Small intestine (tissue), 7 donors: Measurements from ENCODE around the gene TOM1. TPM values are rescaled to one million over a fixed set of nuclear protein-coding genes. Genes with fewer than 3 reads are reported as not detected.

Experiments used
- DNase-seq, 2 donors: peaks; one replicate each; pipeline versions ENCODE4 v3.0.0 to v3.0.0-alpha.2; 2013
- FAIRE-seq: peaks from 2 replicates; lab custom pipeline; 2012; peaks lifted over from hg19 to GRCh38; lab: Jason Lieb, UNC
- H3K27ac ChIP-seq, 3 donors: one replicate each; pipeline ENCODE4 v1.5.1; 2013; ENCODE audit warnings: low read length in 2 of 3, mild to moderate bottlenecking in 2 of 3, control low read depth in 1 of 3, inconsistent platforms in 1 of 3, low read depth in 1 of 3, moderate library complexity in 1 of 3
- H3K27me3 ChIP-seq, 3 donors: one replicate each; pipeline ENCODE4 v1.6.1; 2013; ENCODE audit warnings: low read length in 3 of 3, inconsistent platforms in 1 of 3; ENCODE audit not compliant: control insufficient read depth in 3 of 3, insufficient read depth in 3 of 3
- H3K36me3 ChIP-seq, 3 donors: one replicate each; pipeline ENCODE4 v1.6.1; 2013; ENCODE audit warnings: low read length in 3 of 3, inconsistent platforms in 1 of 3, low read depth in 1 of 3, mild to moderate bottlenecking in 1 of 3, moderate library complexity in 1 of 3; ENCODE audit not compliant: control insufficient read depth in 3 of 3, insufficient read depth in 2 of 3
- H3K4me1 ChIP-seq, 3 donors: one replicate each; pipeline ENCODE4 v1.6.1; 2013; ENCODE audit warnings: low read length in 2 of 3, inconsistent platforms in 1 of 3, low read depth in 1 of 3, mild to moderate bottlenecking in 1 of 3, moderate library complexity in 1 of 3; ENCODE audit not compliant: control insufficient read depth in 3 of 3, insufficient read depth in 2 of 3
- H3K4me3 ChIP-seq, 3 donors: one replicate each; pipeline ENCODE4 v1.5.1; 2013; ENCODE audit warnings: low read length in 3 of 3, control low read depth in 1 of 3, inconsistent platforms in 1 of 3, low read depth in 1 of 3, mild to moderate bottlenecking in 1 of 3, moderate library complexity in 1 of 3
- H3K9me3 ChIP-seq, 2 donors: one replicate each; pipeline ENCODE4 v1.6.1; 2013; ENCODE audit warnings: low read depth in 1 of 2, low read length in 1 of 2; ENCODE audit not compliant: control insufficient read depth in 2 of 2, insufficient read depth in 1 of 2
- WGBS, 3 donors: extraction: QIAGEN DNeasy Blood & Tissue Kit; methylation state at CpG; one replicate each; pipeline ENCODE4 v1.1.7; 2013; 5-methylcytosine and 5-hydroxymethylcytosine counted together
- polyA plus RNA-seq, 4 donors: library from polyadenylated mRNA; stranded (reverse) in 3 of 4; unstranded in 1 of 4; fragments of 200-250 nt in 3 of 4; fragments of 120-200 nt in 1 of 4; gene quantifications; one replicate each; pipeline versions ENCODE4 v1.2.1 to v1.2.3, GENCODE V29; 2013
- donor health status: healthy with polysubstance abuse.
- donor health status: control.
- donor health status: control.
- donor health status: Bipolar disorder and iron deficiency.
- donor health status: healthy.

Gene TOM1
- polyA plus RNA-seq, 4 donors, result 46.6 to 112 (median 91.0) TPM

- no peaks in the 10 kb centered on the region for H3K27me3 ChIP-seq
- peaks cover 2 to 93% (median 25%) of the 10 kb centered on the region in 3 donors for H3K36me3 ChIP-seq
- H3K27ac ChIP-seq, result no peak overlapping the region
- no peaks in the 10 kb centered on the region for H3K4me1 ChIP-seq
- H3K9me3 ChIP-seq, result no peaks in the 10 kb centered on the region
- WGBS, 3 donors, result 90% methylated on average over 19 of the region's 19 CpGs
- no peak for DNase-seq
- no peak for FAIRE-seq
- H3K4me3 ChIP-seq, result no peak overlapping the region
These were observed 41.6 kb downstream of the TOM1 start for GRCh38 chr22:35341090-35341874.

DNA sequence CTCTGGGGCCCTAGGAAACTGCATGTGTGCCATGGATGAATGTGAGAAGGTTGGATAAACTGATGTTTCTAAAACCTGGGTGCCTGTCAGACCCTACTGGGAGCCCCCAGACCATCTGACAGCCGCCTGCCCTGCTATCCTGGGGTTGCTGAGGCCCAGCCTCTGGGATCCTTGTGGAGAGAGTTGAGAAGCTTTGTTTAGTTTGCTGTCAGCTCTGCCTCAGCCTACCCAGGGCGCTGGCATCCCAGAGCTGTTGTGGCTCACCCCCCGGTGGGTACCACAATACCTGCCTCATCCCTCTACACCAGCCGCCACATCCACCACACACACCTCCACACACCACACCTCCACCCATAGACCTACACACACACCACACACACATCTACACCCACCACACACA, 42.7 kb downstream of the TOM1 start:
- Histone ChIP-seq H3K4me1 (no peaks in the 10 kb centered on the region), H3K9me3 (no peaks in the 10 kb centered on the region), H3K27ac (no peak overlapping the region), H3K4me3 (no peak overlapping the region), H3K36me3 (peaks cover 4 to 94% (median 25%) of the 10 kb centered on the region in 3 donors), H3K27me3 (no peaks in the 10 kb centered on the region)
- 95 to 100% (median 95%) methylated on average over 3 to 4 of the region's 4 CpGs for WGBS, 3 donors
- DNase-seq, result no peak
- FAIRE-seq, result no peak

- 97 to 98% (median 98%) methylated on average over 24 to 26 of the region's 26 CpGs for WGBS, 3 donors
- H3K4me3 ChIP-seq, result no peak overlapping the region
- H3K9me3 ChIP-seq, result no peaks in the 10 kb centered on the region
- H3K4me1 ChIP-seq, result no peaks in the 10 kb centered on the region
- FAIRE-seq, result no peak
- no peaks in the 10 kb centered on the region for H3K27me3 ChIP-seq
- peaks cover 4 to 94% (median 23%) of the 10 kb centered on the region in 3 donors for H3K36me3 ChIP-seq
- no peak for DNase-seq
- H3K27ac ChIP-seq, result no peak overlapping the region
These were observed 44.2 kb downstream of the TOM1 start for GRCh38 chr22:35343664-35344550.

GRCh38 chr22:35344956-35345690, 45.4 kb downstream of the TOM1 start:
- no peaks in the 10 kb centered on the region for H3K9me3 ChIP-seq
- H3K4me3 ChIP-seq, result no peak overlapping the region
- FAIRE-seq (no peak), DNase-seq (no peak)
- H3K27ac ChIP-seq, result no peak overlapping the region
- 89 to 91% (median 90%) methylated on average over 14 of the region's 14 CpGs for WGBS, 3 donors
- H3K36me3 ChIP-seq, result peaks cover 4 to 89% (median 20%) of the 10 kb centered on the region in 3 donors
- H3K27me3 ChIP-seq, result no peaks in the 10 kb centered on the region
- H3K4me1 ChIP-seq, result peaks cover 0 to 4% (median 0%) of the 10 kb centered on the region in 3 donors

- no peaks in the 10 kb centered on the region for H3K27me3 ChIP-seq
- H3K4me1 ChIP-seq, result peaks cover 0 to 9% (median 0%) of the 10 kb centered on the region in 3 donors
- DNase-seq, result no peak
- no peak for FAIRE-seq
- WGBS, 3 donors, result 93 to 96% (median 95%) methylated on average over 11 of the region's 11 CpGs
- H3K9me3 ChIP-seq, result no peaks in the 10 kb centered on the region
- H3K36me3 ChIP-seq, result peaks cover 4 to 81% (median 17%) of the 10 kb centered on the region in 3 donors
- H3K4me3 ChIP-seq, result no peak overlapping the region
- H3K27ac ChIP-seq, result no peak overlapping the region
These were observed 46.3 kb downstream of the TOM1 start for GRCh38 chr22:35345808-35346505.

DNA sequence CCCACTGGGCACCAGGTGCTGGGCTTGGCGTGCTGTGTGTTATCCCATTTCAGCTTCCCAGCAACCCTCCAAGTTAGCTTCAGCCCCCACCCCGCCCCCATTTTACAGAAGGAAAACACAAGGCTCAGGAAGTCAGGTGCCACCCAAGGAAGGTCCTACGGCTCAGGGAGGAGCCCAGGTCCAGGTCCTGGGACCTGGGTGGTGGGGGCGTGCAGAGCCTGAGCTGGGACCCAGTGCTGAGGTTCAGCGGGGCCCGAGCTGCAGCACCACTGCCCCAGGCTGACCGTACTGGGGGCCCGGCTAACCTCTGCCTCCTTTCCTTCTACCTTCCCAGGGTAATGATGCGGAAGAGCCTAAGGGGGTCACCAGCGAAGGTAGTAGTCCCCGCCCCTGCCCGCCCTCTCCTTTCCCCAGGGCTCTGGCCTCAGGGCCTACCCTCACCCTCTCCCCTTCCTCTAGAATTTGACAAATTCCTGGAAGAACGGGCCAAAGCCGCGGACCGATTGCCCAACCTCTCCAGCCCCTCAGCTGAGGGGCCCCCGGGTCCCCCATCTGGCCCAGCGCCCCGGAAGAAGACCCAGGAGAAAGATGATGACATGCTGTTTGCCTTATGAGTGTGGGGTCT, 47.0 kb downstream of the TOM1 start:
- peaks cover 4 to 73% (median 13%) of the 10 kb centered on the region in 3 donors for H3K36me3 ChIP-seq
- 89 to 97% (median 94%) methylated on average over 13 to 19 of the region's 19 CpGs for WGBS, 3 donors
- no peak for DNase-seq

DNA sequence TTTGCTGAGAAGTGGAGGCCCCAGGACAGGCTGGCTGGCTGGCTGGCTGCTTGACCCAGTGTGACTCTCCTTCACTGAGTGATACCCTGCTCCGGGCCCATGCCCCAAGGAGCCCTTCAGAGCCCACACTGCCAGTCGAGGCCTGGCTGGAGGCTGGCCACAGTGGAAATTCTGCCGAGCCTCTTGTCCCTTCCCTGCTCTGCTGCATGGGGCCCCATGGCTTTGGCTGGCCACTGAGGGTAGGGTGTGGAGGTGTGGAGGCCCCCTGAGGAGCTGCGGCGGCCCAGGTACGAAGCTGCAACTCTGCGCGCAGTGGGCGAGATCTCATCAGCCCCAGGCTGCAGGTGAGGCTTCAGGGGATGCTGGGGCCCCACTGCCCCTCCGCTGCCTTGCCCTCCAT, 47.8 kb downstream of the TOM1 start:
- FAIRE-seq (no peak), DNase-seq (no peak)
- Histone ChIP-seq H3K4me1 (peaks cover 0 to 22% (median 0%) of the 10 kb centered on the region in 3 donors), H3K36me3 (peaks cover 4 to 66% (median 9%) of the 10 kb centered on the region in 3 donors), H3K27ac (no peak overlapping the region), H3K27me3 (no peaks in the 10 kb centered on the region), H3K4me3 (no peak overlapping the region), H3K9me3 (no peaks in the 10 kb centered on the region)
- 92 to 94% (median 93%) methylated on average over 10 of the region's 10 CpGs for WGBS, 3 donors

More for the DNA sequence above, 47.0 kb downstream of the TOM1 start:
- no peak for FAIRE-seq
- no peaks in the 10 kb centered on the region for H3K9me3 ChIP-seq
- no peaks in the 10 kb centered on the region for H3K27me3 ChIP-seq
- H3K4me1 ChIP-seq, result peaks cover 0 to 16% (median 0%) of the 10 kb centered on the region in 3 donors
- no peak overlapping the region for H3K4me3 ChIP-seq
- no peak overlapping the region for H3K27ac ChIP-seq
